Heart left ventricle (tissue), 16 donors: ENCODE results near the gene TUBA4B. TPM values are rescaled to one million over a fixed set of nuclear protein-coding genes. Genes with fewer than 3 reads are reported as not detected.

Source experiments
- ATAC-seq, 4 donors: fragments of 200-7000 bp; cut with Tn5 transposase; one replicate each; pipeline ENCODE4 v1.9.1; 2020 to 2022; ENCODE audit warnings: moderate library complexity in 4 of 4, mild to moderate bottlenecking in 3 of 4, moderate number of reproducible peaks in 1 of 4
- DNase-seq, 5 donors: peaks; one replicate each; pipeline ENCODE4 v3.0.0-alpha.2; 2020
- H3K27ac ChIP-seq, 12 donors: fragments of 200-600 bp; sonication (generic) in 4 of 12; one replicate each; pipeline versions ENCODE4 v1.5.0 to v1.8.0; 2016 to 2022; ENCODE audit warnings: mild to moderate bottlenecking in 2 of 12
- H3K27me3 ChIP-seq, 9 donors: fragments of 200-600 bp; sonication (generic) in 2 of 9; one replicate each; pipeline versions ENCODE4 v1.5.1 to v1.8.0; 2016 to 2022; ENCODE audit warnings: mild to moderate bottlenecking in 3 of 9
- H3K36me3 ChIP-seq, 9 donors: fragments of 200-600 bp; sonication (generic) in 2 of 9; one replicate each; pipeline versions ENCODE4 v1.5.0 to v1.8.0; 2018 to 2022; ENCODE audit warnings: mild to moderate bottlenecking in 2 of 9
- H3K4me1 ChIP-seq, 12 donors: fragments of 200-600 bp; sonication (generic) in 4 of 12; one replicate each; pipeline versions ENCODE4 v1.5.0 to v1.8.0; 2016 to 2022; ENCODE audit warnings: mild to moderate bottlenecking in 3 of 12
- H3K4me3 ChIP-seq, 12 donors: fragments of 200-600 bp; sonication (generic) in 4 of 12; one replicate each; pipeline versions ENCODE4 v1.5.0 to v1.8.0; 2017 to 2022; ENCODE audit warnings: mild to moderate bottlenecking in 9 of 12, moderate library complexity in 4 of 12
- H3K9me3 ChIP-seq, 12 donors: fragments of 200-600 bp; sonication (generic) in 4 of 12; one replicate each; pipeline versions ENCODE4 v1.5.0 to v1.8.0; 2016 to 2022; ENCODE audit warnings: mild to moderate bottlenecking in 1 of 12
- POLR2A ChIP-seq, 2 donors: fragments of 450-650 bp; IDR thresholded peaks; one replicate each; pipeline ENCODE4 v1.6.1; 2017; ENCODE audit warnings: antibody characterized with exemption in 2 of 2, mild to moderate bottlenecking in 2 of 2, moderate library complexity in 2 of 2
- WGBS, 4 donors: extraction: QIAGEN DNeasy Blood & Tissue Kit in 2 of 4; methylation state at CpG; one replicate each; pipeline versions ENCODE4 v1.1.5 to v1.1.7; 2013 to 2018; 5-methylcytosine and 5-hydroxymethylcytosine counted together
- intact Hi-C, 10 donors: fragments of 100-400 bp; cut with DNase I; formaldehyde crosslinking; loops; one replicate each; pipeline versions ENCODE4 v1.11.1 to v1.14.2; 2022
- polyA plus RNA-seq, 2 donors: library from polyadenylated mRNA; stranded (reverse); fragments of 200-250 nt; gene quantifications; one replicate each; pipeline ENCODE4 v1.2.3, GENCODE V29; 2013
- total RNA-seq, 9 donors: library from RNA; depleted of rRNA in 2 of 9; stranded (reverse); fragments of >200 nt in 2 of 9; fragmentation: NEBNext Ultra II Directional in 3 of 9; extraction: Animal tissue kit (Norgen Biotek cat#: 25700) in 3 of 9; gene quantifications; one replicate each; pipeline versions ENCODE4 v1.1.0 to v1.2.4, GENCODE V29; 2016 to 2023
- TF ChIP-seq, protein P1 (sequence below), 12 donors: fragments of 200-600 bp; sonication (generic) in 4 of 12; IDR thresholded peaks; one replicate each; pipeline versions ENCODE4 v1.5.0 to v1.8.0; 2018 to 2022; ENCODE audit warnings: antibody characterized with exemption in 12 of 12, mild to moderate bottlenecking in 5 of 12
- donor health status: ischemic (EF 13 %, LVEDD 7.1; RV severe dilation, severe dysfunction).
- donor health status: healthy with polysubstance abuse.
- donor health status: DM: no; HTN: yes; CAD: no.
- donor health status: DM: no; HTN: no; CAD: no.
- donor health status: ischemic (EF 25% LVEDD 6.9; RV normal size, moderate dysfunction).
- donor health status: ischemic (EF 25% LVEDD 5.7; RV mildly dilated, moderate dysfunction).
- donor health status: healthy.
- donor health status: DM: yes; HTN: yes; CAD: no.
- donor health status: ischemic (EF 35%, LVEDD 5.7; RV mildly dilated, moderate dysfunction).
- donor health status: nonischemic (EF 11% LVEDD 7.7; RV severe dilation, severe dysfunction).
- donor health status: DM: yes; HTN: yes; CAD: no.
- donor health status: PGD.
- donor health status: ischemic (EF 29% LVEDD 5.4; RV normal size, mild dysfunction).
- donor health status: nonischemic (EF 23%, LVEDD 6.1; RV moderate dilation, normal function).

The TUBA4B gene
- total and polyA plus RNA-seq, 11 donors: not detected

DNA sequence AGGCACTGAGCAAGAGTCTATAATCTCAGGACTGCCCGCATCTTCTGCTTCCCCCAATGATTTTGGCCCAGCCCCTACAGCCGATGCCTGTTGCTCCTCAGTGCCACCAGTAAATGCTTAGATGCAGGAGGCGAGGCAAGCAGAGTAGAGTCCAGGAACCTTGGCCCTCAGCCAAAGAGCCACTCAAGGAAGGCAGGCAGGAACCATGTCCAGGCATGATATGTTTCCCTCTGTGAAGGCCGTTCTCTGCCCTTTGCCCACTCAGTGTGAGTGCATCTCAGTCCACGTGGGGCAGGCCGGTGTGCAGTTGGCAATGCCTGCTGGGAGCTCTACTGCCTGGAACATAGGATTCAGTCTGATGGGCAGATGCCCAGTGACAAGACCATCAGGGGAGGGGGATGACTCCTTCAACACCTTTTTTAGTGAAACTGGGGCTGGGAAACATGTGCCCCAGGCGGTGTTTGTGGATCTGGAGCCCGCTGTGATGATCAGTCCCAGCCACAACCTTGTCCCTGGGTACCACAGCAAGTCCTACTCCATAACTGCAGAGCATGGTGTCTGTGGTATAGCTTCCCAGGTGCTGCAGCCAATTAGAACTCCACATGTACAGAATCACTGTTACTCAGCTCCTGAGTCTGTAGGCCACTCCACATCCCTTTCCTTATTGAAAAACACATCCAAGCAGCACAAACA is 16.5 kb downstream of the TUBA4B start:
- Histone ChIP-seq H3K9me3 (no peaks in the 10 kb centered on the region), H3K27ac (peak overlapping the region in 4 of 12 donors; percentile 8 to 47 (median 26)), H3K36me3 (no peaks in the 10 kb centered on the region), H3K4me1 (peaks cover 0 to 21% (median 7%) of the 10 kb centered on the region in 12 donors), H3K4me3 (no peak overlapping the region), H3K27me3 (no peaks in the 10 kb centered on the region)
- no peak for TF ChIP-seq POLR2A (IDR thresholded peaks at IDR 0.05)
- TF ChIP-seq, protein P1, sequence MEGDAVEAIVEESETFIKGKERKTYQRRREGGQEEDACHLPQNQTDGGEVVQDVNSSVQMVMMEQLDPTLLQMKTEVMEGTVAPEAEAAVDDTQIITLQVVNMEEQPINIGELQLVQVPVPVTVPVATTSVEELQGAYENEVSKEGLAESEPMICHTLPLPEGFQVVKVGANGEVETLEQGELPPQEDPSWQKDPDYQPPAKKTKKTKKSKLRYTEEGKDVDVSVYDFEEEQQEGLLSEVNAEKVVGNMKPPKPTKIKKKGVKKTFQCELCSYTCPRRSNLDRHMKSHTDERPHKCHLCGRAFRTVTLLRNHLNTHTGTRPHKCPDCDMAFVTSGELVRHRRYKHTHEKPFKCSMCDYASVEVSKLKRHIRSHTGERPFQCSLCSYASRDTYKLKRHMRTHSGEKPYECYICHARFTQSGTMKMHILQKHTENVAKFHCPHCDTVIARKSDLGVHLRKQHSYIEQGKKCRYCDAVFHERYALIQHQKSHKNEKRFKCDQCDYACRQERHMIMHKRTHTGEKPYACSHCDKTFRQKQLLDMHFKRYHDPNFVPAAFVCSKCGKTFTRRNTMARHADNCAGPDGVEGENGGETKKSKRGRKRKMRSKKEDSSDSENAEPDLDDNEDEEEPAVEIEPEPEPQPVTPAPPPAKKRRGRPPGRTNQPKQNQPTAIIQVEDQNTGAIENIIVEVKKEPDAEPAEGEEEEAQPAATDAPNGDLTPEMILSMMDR (IDR thresholded peaks at IDR 0.05): no peak
- DNase-seq (peak in 3 of 5 donors; percentile 55 to 69 (median 56)), ATAC-seq (peak in 3 of 4 donors; percentile 44 to 72 (median 70))
- intact Hi-C loops: no loop called here
- 44 to 61% (median 48%) methylated on average over 6 to 8 of the region's 8 CpGs for WGBS, 4 donors

DNA sequence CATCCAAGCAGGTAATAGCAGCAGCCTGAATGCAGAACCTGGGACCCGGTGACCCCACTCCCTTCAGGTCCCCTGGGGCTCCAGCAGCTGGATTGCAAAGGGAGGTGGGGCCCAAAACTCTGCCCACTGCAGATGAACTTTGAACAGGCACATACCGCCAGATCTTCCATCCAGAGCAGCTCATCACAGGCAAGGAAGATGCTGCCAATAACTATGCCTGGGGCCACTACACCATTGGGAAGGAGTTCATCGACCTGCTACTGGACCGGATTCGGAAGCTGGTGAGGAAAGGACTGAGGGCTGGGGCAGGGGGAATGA is 17.0 kb downstream of the TUBA4B start:
- ATAC-seq: no peak
- H3K27ac ChIP-seq: peak overlapping the region in 1 of 12 donors; percentile 14

DNA sequence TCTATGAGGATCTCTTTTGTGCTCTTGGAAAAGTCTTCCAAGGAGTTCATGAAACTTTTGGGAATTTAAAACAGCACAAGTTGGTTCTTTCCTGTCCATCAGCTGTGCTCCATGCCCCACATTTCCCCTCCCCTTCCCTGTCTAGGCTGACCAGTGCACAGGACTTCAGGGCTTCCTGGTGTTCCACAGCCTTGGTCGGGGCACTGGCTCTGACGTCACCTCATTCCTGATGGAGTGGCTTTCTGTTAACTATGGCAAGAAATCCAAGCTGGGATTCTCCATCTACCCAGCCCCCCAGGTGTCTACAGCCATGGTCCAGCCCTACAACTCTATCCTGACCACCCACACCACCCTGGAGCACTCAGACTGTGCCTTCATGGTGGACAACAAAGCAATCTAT is 18.0 kb downstream of the TUBA4B start:
- no peak for TF ChIP-seq POLR2A (IDR thresholded peaks at IDR 0.05)
- TF ChIP-seq, protein P1 (IDR thresholded peaks at IDR 0.05): no peak
- peak in 1 of 5 donors; percentile 5 for DNase-seq
- Histone ChIP-seq H3K27ac (no peak overlapping the region), H3K4me1 (peaks cover 0 to 21% (median 9%) of the 10 kb centered on the region in 12 donors), H3K36me3 (no peaks in the 10 kb centered on the region), H3K4me3 (no peak overlapping the region), H3K27me3 (no peaks in the 10 kb centered on the region), H3K9me3 (no peaks in the 10 kb centered on the region)
- intact Hi-C loops: no loop called here
- no peak for ATAC-seq
- 70 to 77% (median 72%) methylated on average over 2 of the region's 2 CpGs for WGBS, 4 donors

More for the DNA sequence above, 17.0 kb downstream of the TUBA4B start:
- WGBS, 4 donors: 72 to 94% (median 91%) methylated on average over 5 of the region's 5 CpGs
- DNase-seq: peak in 1 of 5 donors; percentile 4
- Histone ChIP-seq H3K36me3 (no peaks in the 10 kb centered on the region), H3K4me3 (no peak overlapping the region), H3K4me1 (peaks cover 0 to 21% (median 9%) of the 10 kb centered on the region in 12 donors), H3K27me3 (no peaks in the 10 kb centered on the region), H3K9me3 (no peaks in the 10 kb centered on the region)
- intact Hi-C loops: no loop called here
- TF ChIP-seq, protein P1 (IDR thresholded peaks at IDR 0.05): no peak
- no peak for TF ChIP-seq POLR2A (IDR thresholded peaks at IDR 0.05)

DNA sequence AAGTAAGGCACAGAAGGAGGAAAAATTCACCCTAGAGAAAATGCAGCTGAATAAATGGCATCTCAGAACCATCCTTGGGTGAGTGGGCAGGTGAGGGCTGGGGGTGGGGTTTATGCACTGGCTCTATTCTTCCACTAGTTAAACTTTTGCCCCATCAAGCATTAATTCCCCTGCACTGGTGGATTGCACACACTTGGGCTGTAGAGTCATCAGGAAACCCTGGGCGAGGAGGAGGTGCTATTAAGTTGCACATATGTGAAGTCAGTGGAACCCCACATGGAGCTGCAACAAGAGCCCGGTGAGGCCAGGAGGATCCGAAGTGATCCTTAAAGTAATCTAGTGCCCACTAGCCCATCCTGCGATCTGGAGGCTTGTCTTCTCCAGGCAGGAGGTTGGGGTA is 19.3 kb downstream of the TUBA4B start:
- H3K36me3 ChIP-seq: no peaks in the 10 kb centered on the region
- 82 to 90% (median 86%) methylated on average over 4 of the region's 4 CpGs for WGBS, 4 donors
- H3K27me3 ChIP-seq: no peaks in the 10 kb centered on the region
- H3K4me3 ChIP-seq: no peak overlapping the region
- H3K27ac ChIP-seq: no peak overlapping the region
- TF ChIP-seq, protein P1 (IDR thresholded peaks at IDR 0.05): no peak
- TF ChIP-seq POLR2A (IDR thresholded peaks at IDR 0.05): no peak
- ATAC-seq (no peak), DNase-seq (peak in 1 of 5 donors; percentile 3)
- peaks cover 0 to 21% (median 9%) of the 10 kb centered on the region in 12 donors for H3K4me1 ChIP-seq
- no peaks in the 10 kb centered on the region for H3K9me3 ChIP-seq
- intact Hi-C loops: no loop called here
